ENCODE data around the gene RALGAPA2. TPM values are rescaled to one million over a fixed set of nuclear protein-coding genes. Genes with fewer than 3 reads are reported as not detected.

Gene RALGAPA2
- total and polyA plus RNA-seq, 2 of the 13 experiments (the other 11 are each of a cell fraction or from before 2014, with no cell fraction given) = 13.8 to 17.7 TPM

DNA sequence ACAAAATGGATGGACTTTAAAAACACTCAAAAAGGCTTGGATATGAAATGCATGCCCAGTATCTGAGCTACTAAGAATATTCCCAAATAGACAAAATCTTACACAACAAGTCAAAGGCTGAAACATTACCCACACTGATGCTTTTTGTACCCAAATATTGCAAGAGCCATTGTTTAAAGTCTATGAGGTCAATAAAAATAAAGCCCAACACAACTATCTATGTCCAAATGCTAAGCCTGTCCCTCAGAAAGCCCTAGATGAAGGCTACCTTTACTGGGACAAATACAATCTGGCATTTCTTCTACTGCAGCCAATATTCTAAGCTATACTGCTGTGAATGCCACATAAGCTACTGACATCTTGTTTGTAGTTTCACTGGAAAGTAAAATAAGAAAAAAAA lies 54.3 kb downstream of the RALGAPA2 start:
- no TSS peak for BruUV-seq (replicated peaks)
- ChIA-PET CTCF (ENCODE audit: low intra/inter-chr PET ratio, low total read pairs) (no interaction called here), POLR2A (no interaction called here)
- Histone ChIP-seq H3K27ac (ENCODE audit: extremely low read length, insufficient read depth, low read length) (no peak overlapping the region), H2AFZ (ENCODE audit: low read length) (no peak overlapping the region), H3K9me3 (ENCODE audit: low read length) (no peaks in the 10 kb centered on the region), H3K27me3 (ENCODE audit: control insufficient read depth in 1 of 2, insufficient read depth in 2 of 2, low read length in 2 of 2) (no peaks in the 10 kb centered on the region), H3K4me1 (ENCODE audit: insufficient read depth, low read length) (no peaks in the 10 kb centered on the region), H3K79me2 (ENCODE audit: insufficient read depth, low read length) (no peaks in the 10 kb centered on the region), H3K4me2 (ENCODE audit: low read depth, low read length) (no peak overlapping the region), H3K36me3 (replicated peaks in 1 of 2; ENCODE audit: control insufficient read depth in 1 of 2, insufficient read depth in 2 of 2, low read length in 2 of 2) (no peaks in the 10 kb centered on the region), H3K4me3 (replicated peaks in 1 of 3; ENCODE audit: insufficient read depth in 1 of 3, low read depth in 2 of 3, low read length in 3 of 3) (no peak overlapping the region), H3K9ac (ENCODE audit: insufficient read depth, low read depth, low read length) (no peak overlapping the region), H4K20me1 (ENCODE audit: insufficient read depth, low read length) (peaks cover 4% of the 10 kb centered on the region; the same call in 1 of the 2 replicates)
- FAIRE-seq (no peak), DNase-seq (ENCODE audit: low spot score) (no peak), ATAC-seq (no peak; the same call in 1 of the 3 replicates)
- intact Hi-C loops (cut with micrococcal nuclease; ENCODE audit: unreplicated experiment) (no loop called here), in situ Hi-C loops (cut with HindIII; ENCODE audit: extremely low pct_ligation_motif_present, low pct_unique_long_range_greater_than_20kb) (no loop called here)
- TF ChIP-seq RFX5 (IDR thresholded peaks at IDR 0.05; ENCODE audit: low read depth, low read length) = no peak
- no peak for TF ChIP-seq HOXA3 (CRISPR knock-in tag; IDR thresholded peaks at IDR 0.05)
- no peak for TF ChIP-seq KLF6 (CRISPR knock-in tag; IDR thresholded peaks at IDR 0.05)
- TF ChIP-seq U2AF1 (optimal IDR thresholded peaks at IDR 0.05; ENCODE audit: low read depth, low read length) = no peak
- no peak for TF ChIP-seq ZNF44 (CRISPR knock-in tag; IDR thresholded peaks at IDR 0.05)
- TF ChIP-seq, protein P1, sequence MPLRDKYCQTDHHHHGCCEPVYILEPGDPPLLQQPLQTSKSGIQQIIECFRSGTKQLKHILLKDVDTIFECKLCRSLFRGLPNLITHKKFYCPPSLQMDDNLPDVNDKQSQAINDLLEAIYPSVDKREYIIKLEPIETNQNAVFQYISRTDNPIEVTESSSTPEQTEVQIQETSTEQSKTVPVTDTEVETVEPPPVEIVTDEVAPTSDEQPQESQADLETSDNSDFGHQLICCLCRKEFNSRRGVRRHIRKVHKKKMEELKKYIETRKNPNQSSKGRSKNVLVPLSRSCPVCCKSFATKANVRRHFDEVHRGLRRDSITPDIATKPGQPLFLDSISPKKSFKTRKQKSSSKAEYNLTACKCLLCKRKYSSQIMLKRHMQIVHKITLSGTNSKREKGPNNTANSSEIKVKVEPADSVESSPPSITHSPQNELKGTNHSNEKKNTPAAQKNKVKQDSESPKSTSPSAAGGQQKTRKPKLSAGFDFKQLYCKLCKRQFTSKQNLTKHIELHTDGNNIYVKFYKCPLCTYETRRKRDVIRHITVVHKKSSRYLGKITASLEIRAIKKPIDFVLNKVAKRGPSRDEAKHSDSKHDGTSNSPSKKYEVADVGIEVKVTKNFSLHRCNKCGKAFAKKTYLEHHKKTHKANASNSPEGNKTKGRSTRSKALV (CRISPR knock-in tag; IDR thresholded peaks at IDR 0.05) = no peak

DNA sequence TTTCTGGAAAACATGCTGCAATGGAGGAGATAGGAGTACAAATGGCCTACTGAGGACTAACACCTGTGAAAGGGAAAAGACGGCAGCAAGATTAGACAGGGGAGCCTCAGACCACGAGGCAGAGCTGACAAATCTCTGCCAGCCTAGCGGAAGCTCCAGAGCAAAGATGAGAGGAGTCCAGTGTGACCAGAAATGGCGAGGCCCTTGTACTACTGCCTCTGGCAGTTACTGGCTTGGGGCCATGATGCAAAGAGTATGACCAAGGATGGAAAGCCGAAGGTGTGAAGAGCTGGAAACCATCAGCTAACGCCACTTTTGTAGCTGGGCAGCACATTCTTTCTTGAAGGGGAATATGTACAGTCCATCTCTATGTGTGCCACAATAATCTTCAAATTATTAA lies 55.4 kb downstream of the RALGAPA2 start:
- FAIRE-seq = no peak
- Histone ChIP-seq H3K4me1 (ENCODE audit: insufficient read depth, low read length) (peaks cover 6% of the 10 kb centered on the region), H3K27ac (ENCODE audit: extremely low read length, insufficient read depth, low read length) (no peak overlapping the region), H3K36me3 (replicated peaks in 1 of 2; ENCODE audit: control insufficient read depth in 1 of 2, insufficient read depth in 2 of 2, low read length in 2 of 2) (peaks cover 0 to 2% of the 10 kb centered on the region in 2 experiments; a peak in 1 of 5 replicates), H3K9me3 (ENCODE audit: low read length) (no peaks in the 10 kb centered on the region), H2AFZ (ENCODE audit: low read length) (no peak overlapping the region), H4K20me1 (ENCODE audit: insufficient read depth, low read length) (peaks cover 4% of the 10 kb centered on the region; the same call in 1 of the 2 replicates), H3K4me2 (ENCODE audit: low read depth, low read length) (no peak overlapping the region), H3K9ac (ENCODE audit: insufficient read depth, low read depth, low read length) (no peak overlapping the region), H3K4me3 (replicated peaks in 1 of 3; ENCODE audit: insufficient read depth in 1 of 3, low read depth in 2 of 3, low read length in 3 of 3) (no peak overlapping the region), H3K79me2 (ENCODE audit: insufficient read depth, low read length) (no peaks in the 10 kb centered on the region), H3K27me3 (ENCODE audit: control insufficient read depth in 1 of 2, insufficient read depth in 2 of 2, low read length in 2 of 2) (no peaks in the 10 kb centered on the region)
- TF ChIP-seq, protein P2, sequence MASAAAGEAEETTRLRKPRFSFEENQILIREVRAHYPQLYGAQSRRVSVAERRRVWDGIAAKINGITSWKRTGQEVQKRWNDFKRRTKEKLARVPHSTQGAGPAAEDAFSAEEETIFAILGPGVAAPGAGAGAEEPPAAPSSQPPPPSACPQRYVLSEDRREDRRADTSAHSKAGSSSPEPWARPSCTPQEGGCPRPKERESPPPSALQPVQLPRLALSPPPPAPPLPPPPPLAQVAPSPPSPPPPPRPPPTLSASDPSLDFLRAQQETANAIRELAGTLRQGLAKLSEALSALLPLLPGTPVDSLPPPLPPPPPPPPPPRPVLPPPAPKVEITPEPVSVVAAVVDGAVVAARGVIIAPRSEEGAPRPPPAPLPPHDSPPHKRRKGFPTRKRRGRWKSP (CRISPR knock-in tag; IDR thresholded peaks at IDR 0.05) = no peak
- 95% methylated on average over 6 of the region's 6 CpGs for WGBS (ENCODE audit: low lambda C conversion rate)
- intact Hi-C loops (cut with micrococcal nuclease; ENCODE audit: unreplicated experiment) (no loop called here), in situ Hi-C loops (cut with HindIII; ENCODE audit: extremely low pct_ligation_motif_present, low pct_unique_long_range_greater_than_20kb) (no loop called here)
- CTCF ChIA-PET (ENCODE audit: low intra/inter-chr PET ratio, low total read pairs) = no interaction called here
- ATAC-seq = no peak
- POLR2A ChIA-PET = no interaction called here
- no TSS peak for BruUV-seq (replicated peaks)
- no peak for DNase-seq (ENCODE audit: low spot score)

All from HepG2 (cell line).